Fibroblast of the aortic adventitia (primary cell): ENCODE results near the gene FAM168B. TPM values are rescaled to one million over a fixed set of nuclear protein-coding genes. Genes with fewer than 3 reads are reported as not detected.
A peak's percentile ranks its signal among the peaks of the same experiment; 100 is the strongest.

ENCODE experiments used
- DNase-seq: peaks from one replicate; pipeline ENCODE4 v3.0.0-alpha.2; 2010; ENCODE audit warnings: low read depth
- H3K4me3 ChIP-seq: 2 replicates; pipeline ENCODE4 v1.5.1; 2011; ENCODE audit warnings: low read depth, mild to moderate bottlenecking, control low read depth, low read length, moderate library complexity
- CTCF ChIP-seq: IDR thresholded peaks from 2 replicates; pipeline ENCODE4 v1.5.1; 2011; ENCODE audit warnings: mild to moderate bottlenecking, low read length, control low read depth, inconsistent platforms; ENCODE audit not compliant: insufficient read depth
- total RNA-seq: library from RNA; depleted of rRNA; stranded (reverse); fragments of >200 nt; gene quantifications from 2 replicates; pipeline ENCODE4 v1.2.3, GENCODE V29; 2012; ENCODE audit warnings: low replicate concordance

The FAM168B gene
- 47.8 and 114 TPM in 2 replicates for total RNA-seq

- TF ChIP-seq CTCF: no peak
- peak; percentile 82 for DNase-seq
- H3K4me3 ChIP-seq: peak within 1 kb of the TSS; percentile 85
Measured at GRCh38 chr2:131093006-131093695, at the start of gene FAM168B. FAM168B (minus strand) TSS chr2:131093460; CDS start chr2:131082646, 10,814 bp downstream.

GRCh38 chr2:131142849-131143248, 49.6 kb upstream of the FAM168B start:
- no peak for TF ChIP-seq CTCF
- DNase-seq: no peak
- H3K4me3 ChIP-seq: no peak overlapping the region

GRCh38 chr2:131140581-131140980, 47.3 kb upstream of the FAM168B start:
- no peak overlapping the region for H3K4me3 ChIP-seq
- no peak for TF ChIP-seq CTCF

GRCh38 chr2:131132729-131133128, 39.5 kb upstream of the FAM168B start:
- no peak overlapping the region for H3K4me3 ChIP-seq
- DNase-seq: no peak
- TF ChIP-seq CTCF: no peak

More at GRCh38 chr2:131140581-131140980, 47.3 kb upstream of the FAM168B start:
- DNase-seq: no peak

- no peak overlapping the region for H3K4me3 ChIP-seq
- no peak for DNase-seq
- no peak for TF ChIP-seq CTCF
Measured at GRCh38 chr2:131130298-131130596, 37.0 kb upstream of the FAM168B start.

GRCh38 chr2:131127981-131128380, 34.7 kb upstream of the FAM168B start:
- H3K4me3 ChIP-seq: no peak overlapping the region
- no peak for DNase-seq
- no peak for TF ChIP-seq CTCF

GRCh38 chr2:131127076-131127475, 33.8 kb upstream of the FAM168B start:
- no peak for TF ChIP-seq CTCF
- no peak for DNase-seq
- no peak overlapping the region for H3K4me3 ChIP-seq
